ENCODE measurements around the gene RNF225. TPM values are rescaled to one million over a fixed set of nuclear protein-coding genes. Genes with fewer than 3 reads are reported as not detected.

RNF225 gene
- total and polyA plus RNA-seq, 2 of the 13 experiments (the other 11 are each of a cell fraction or from before 2014, with no cell fraction given): not detected

DNA sequence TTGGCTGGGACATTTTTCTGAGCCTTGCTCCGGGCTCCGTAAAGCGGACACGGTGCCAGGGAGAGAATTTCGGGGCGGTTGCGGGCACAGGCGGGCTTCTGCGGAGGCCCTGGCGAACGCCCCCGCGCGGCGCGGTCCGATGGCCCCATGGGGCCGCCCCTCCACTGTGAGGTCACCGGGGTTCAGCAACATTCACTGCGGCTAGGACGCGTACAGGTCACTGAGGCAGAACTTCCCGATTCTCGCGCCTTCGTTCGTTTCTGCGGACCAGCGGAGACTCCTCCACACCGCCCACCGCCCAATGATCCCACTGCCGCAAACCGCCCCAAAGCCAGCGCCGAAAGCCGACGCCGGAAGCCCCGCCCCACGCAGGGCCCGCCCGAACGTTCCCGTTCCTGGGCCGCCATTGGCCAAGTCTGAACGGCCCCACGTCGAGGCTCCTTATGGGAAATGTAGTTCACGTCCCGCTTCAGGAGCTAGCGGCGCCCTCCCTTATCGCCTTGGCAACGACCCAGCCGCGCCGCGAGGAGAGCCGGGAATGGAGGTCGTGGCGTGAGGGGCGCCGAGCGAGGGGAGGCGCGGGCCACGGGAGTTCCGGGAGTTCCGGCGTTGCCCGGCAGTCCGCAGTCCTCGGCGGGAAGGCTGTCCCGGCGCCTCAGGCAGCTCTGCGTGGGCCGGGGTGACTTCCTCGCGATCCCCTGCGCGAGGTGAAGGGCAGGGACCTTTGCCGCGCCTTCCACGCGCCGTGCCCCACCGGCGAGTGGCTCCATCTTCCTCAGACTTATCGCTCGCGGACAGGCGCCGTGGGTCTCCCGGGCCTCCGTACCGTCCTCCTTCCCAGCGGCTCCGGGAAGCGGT, 12.9 kb downstream of the RNF225 start, which contains the start of gene ZNF584 (continued):
- TF ChIP-seq, protein P1, sequence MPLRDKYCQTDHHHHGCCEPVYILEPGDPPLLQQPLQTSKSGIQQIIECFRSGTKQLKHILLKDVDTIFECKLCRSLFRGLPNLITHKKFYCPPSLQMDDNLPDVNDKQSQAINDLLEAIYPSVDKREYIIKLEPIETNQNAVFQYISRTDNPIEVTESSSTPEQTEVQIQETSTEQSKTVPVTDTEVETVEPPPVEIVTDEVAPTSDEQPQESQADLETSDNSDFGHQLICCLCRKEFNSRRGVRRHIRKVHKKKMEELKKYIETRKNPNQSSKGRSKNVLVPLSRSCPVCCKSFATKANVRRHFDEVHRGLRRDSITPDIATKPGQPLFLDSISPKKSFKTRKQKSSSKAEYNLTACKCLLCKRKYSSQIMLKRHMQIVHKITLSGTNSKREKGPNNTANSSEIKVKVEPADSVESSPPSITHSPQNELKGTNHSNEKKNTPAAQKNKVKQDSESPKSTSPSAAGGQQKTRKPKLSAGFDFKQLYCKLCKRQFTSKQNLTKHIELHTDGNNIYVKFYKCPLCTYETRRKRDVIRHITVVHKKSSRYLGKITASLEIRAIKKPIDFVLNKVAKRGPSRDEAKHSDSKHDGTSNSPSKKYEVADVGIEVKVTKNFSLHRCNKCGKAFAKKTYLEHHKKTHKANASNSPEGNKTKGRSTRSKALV (CRISPR knock-in tag; IDR thresholded peaks at IDR 0.05): no peak
- TF ChIP-seq ZNF615 (CRISPR knock-in tag; IDR thresholded peaks at IDR 0.05; ENCODE audit: borderline replicate concordance) (no peak), ZNF263 (CRISPR knock-in tag; IDR thresholded peaks at IDR 0.05) (no peak; the same call in 1 of the 2 replicates), HOXD1 (CRISPR knock-in tag; IDR thresholded peaks at IDR 0.05) (no peak), ZNF713 (CRISPR knock-in tag; IDR thresholded peaks at IDR 0.05) (peak; percentile 61; the same call in 1 of the 2 replicates), TEAD2 (CRISPR knock-in tag; IDR thresholded peaks at IDR 0.05) (no peak), NBN (conservative IDR thresholded peaks at IDR 0.05) (no peak), MED13 (CRISPR knock-in tag; IDR thresholded peaks at IDR 0.05) (no peak; the same call in 1 of the 2 replicates), JUN (CRISPR knock-in tag; IDR thresholded peaks at IDR 0.05) (no peak), SRY (CRISPR knock-in tag; IDR thresholded peaks at IDR 0.05) (no peak), SRSF4 (IDR thresholded peaks at IDR 0.05; ENCODE audit: low read depth, low read length, poor library complexity, severe bottlenecking) (no peak), NFE2L1 (CRISPR knock-in tag; IDR thresholded peaks at IDR 0.05; ENCODE audit: borderline replicate concordance) (no peak), AGO1 (IDR thresholded peaks at IDR 0.05; ENCODE audit: low read depth, low read length, poor library complexity, severe bottlenecking) (peak; percentile 85), NONO (IDR thresholded peaks at IDR 0.05) (no peak), NONO (CRISPR knock-in tag; conservative IDR thresholded peaks at IDR 0.05) (peak; percentile 71), ZZZ3 (CRISPR knock-in tag; IDR thresholded peaks at IDR 0.05; ENCODE audit: borderline replicate concordance) (0 out of 2 replicates have a peak, but pooled peaks have one; percentile 45), MEF2D (CRISPR knock-in tag; IDR thresholded peaks at IDR 0.05) (no peak), TBX2 (CRISPR knock-in tag; IDR thresholded peaks at IDR 0.05; ENCODE audit: borderline replicate concordance) (peak; percentile 74)
- TF ChIP-seq, protein P2, sequence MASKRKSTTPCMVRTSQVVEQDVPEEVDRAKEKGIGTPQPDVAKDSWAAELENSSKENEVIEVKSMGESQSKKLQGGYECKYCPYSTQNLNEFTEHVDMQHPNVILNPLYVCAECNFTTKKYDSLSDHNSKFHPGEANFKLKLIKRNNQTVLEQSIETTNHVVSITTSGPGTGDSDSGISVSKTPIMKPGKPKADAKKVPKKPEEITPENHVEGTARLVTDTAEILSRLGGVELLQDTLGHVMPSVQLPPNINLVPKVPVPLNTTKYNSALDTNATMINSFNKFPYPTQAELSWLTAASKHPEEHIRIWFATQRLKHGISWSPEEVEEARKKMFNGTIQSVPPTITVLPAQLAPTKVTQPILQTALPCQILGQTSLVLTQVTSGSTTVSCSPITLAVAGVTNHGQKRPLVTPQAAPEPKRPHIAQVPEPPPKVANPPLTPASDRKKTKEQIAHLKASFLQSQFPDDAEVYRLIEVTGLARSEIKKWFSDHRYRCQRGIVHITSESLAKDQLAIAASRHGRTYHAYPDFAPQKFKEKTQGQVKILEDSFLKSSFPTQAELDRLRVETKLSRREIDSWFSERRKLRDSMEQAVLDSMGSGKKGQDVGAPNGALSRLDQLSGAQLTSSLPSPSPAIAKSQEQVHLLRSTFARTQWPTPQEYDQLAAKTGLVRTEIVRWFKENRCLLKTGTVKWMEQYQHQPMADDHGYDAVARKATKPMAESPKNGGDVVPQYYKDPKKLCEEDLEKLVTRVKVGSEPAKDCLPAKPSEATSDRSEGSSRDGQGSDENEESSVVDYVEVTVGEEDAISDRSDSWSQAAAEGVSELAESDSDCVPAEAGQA (IDR thresholded peaks at IDR 0.05; ENCODE audit: low read depth): peak; percentile 66
- TF ChIP-seq, protein P2 (CRISPR knock-in tag; IDR thresholded peaks at IDR 0.05; ENCODE audit: borderline replicate concordance): no peak
- TF ChIP-seq, protein P3, sequence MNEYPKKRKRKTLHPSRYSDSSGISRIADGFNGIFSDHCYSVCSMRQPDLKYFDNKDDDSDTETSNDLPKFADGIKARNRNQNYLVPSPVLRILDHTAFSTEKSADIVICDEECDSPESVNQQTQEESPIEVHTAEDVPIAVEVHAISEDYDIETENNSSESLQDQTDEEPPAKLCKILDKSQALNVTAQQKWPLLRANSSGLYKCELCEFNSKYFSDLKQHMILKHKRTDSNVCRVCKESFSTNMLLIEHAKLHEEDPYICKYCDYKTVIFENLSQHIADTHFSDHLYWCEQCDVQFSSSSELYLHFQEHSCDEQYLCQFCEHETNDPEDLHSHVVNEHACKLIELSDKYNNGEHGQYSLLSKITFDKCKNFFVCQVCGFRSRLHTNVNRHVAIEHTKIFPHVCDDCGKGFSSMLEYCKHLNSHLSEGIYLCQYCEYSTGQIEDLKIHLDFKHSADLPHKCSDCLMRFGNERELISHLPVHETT (CRISPR knock-in tag; conservative IDR thresholded peaks at IDR 0.05): no peak; the same call in 1 of the 2 replicates
